GM12865 (cell line): ENCODE results near the gene FCRLA.
A peak's percentile ranks its signal among the peaks of the same experiment; 100 is the strongest.
"Not testable (repeated sequence)": the region's sequence is repeated elsewhere in the genome, so short reads cannot be mapped to it uniquely, and the experiment has no call there.

Experiments used
- DNase-seq: peaks from one replicate; pipeline ENCODE4 v3.0.0; 2010; ENCODE audit warnings: low read depth
- H3K4me3 ChIP-seq: 2 replicates; pipeline ENCODE4 v1.5.1; 2011; ENCODE audit warnings: mild to moderate bottlenecking, low read depth, low read length, control low read depth
- CTCF ChIP-seq: IDR thresholded peaks from 2 replicates; pipeline ENCODE4 v1.5.1; 2011; ENCODE audit warnings: low read length, control low read depth, low read depth, inconsistent platforms; ENCODE audit not compliant: insufficient read depth; ENCODE audit errors: missing control alignments

FCRLA gene

GRCh38 chr1:161706482-161707347, at the start of gene FCRLA:
Gene FCRLA (plus strand): TSS chr1:161707229. CDS start chr1:161707265, 36 bp downstream.
- H3K4me3 ChIP-seq, result peak within 1 kb of the TSS; percentile 80
- no peak for TF ChIP-seq CTCF
- DNase-seq, result peak; percentile 92

- not testable (repeated sequence) for DNase-seq, H3K4me3 ChIP-seq
These were observed 48.5 kb upstream of the FCRLA start for GRCh38 chr1:161658524-161658923.

- DNase-seq, H3K4me3 ChIP-seq: not testable (repeated sequence)
These were observed 45.2 kb upstream of the FCRLA start for GRCh38 chr1:161661660-161662311.

GRCh38 chr1:161662684-161663339, 44.2 kb upstream of the FCRLA start, which contains the start of gene FCGR2B:
Gene FCGR2B (plus strand): TSS chr1:161663143. CDS start chr1:161663242, 99 bp downstream.
- H3K4me3 ChIP-seq, DNase-seq: not testable (repeated sequence)

GRCh38 chr1:161663569-161663968, 43.5 kb upstream of the FCRLA start:
- not testable (repeated sequence) for DNase-seq, H3K4me3 ChIP-seq

- DNase-seq, H3K4me3 ChIP-seq: not testable (repeated sequence)
These were observed 42.3 kb upstream of the FCRLA start for GRCh38 chr1:161664689-161665088.

- peak; percentile 15 for DNase-seq
- not testable (repeated sequence) for H3K4me3 ChIP-seq
These were observed 35.7 kb upstream of the FCRLA start for GRCh38 chr1:161671045-161672020.

- DNase-seq, H3K4me3 ChIP-seq: not testable (repeated sequence)
These were observed 33.6 kb upstream of the FCRLA start for GRCh38 chr1:161673437-161673836.

GRCh38 chr1:161674447-161674846, 32.6 kb upstream of the FCRLA start:
- not testable (repeated sequence) for DNase-seq, H3K4me3 ChIP-seq

- not testable (repeated sequence) for H3K4me3 ChIP-seq, DNase-seq
These were observed 32.1 kb upstream of the FCRLA start for GRCh38 chr1:161674908-161675307.

GRCh38 chr1:161676441-161676840, 30.6 kb upstream of the FCRLA start:
- TF ChIP-seq CTCF, result no peak
- DNase-seq, result no peak
- H3K4me3 ChIP-seq, result no peak overlapping the region
